Gastroesophageal sphincter (tissue), 4 donors: ENCODE measurements around the gene CPNE1. TPM values are rescaled to one million over a fixed set of nuclear protein-coding genes. Genes with fewer than 3 reads are reported as not detected.

Source experiments
- ATAC-seq: fragments of 150-250 bp; one replicate; pipeline ENCODE4 v1.9.1; 2016; ENCODE audit warnings: mild to moderate bottlenecking, moderate library complexity
- H3K27ac ChIP-seq, 4 donors: fragments of 200-600 bp; sonication (generic) in 3 of 4; 1 replicate in 3 of 4; 2 replicates in 1 of 4; pipeline ENCODE4 v1.5.1; 2016 to 2019
- H3K27me3 ChIP-seq: fragments of 200-600 bp; sonication (generic); one replicate; pipeline ENCODE4 v1.5.1; 2019
- H3K36me3 ChIP-seq, 2 donors: fragments of 200-600 bp; sonication (generic); one replicate each; pipeline ENCODE4 v1.5.1; 2019; ENCODE audit warnings: control low read depth in 1 of 2
- H3K4me1 ChIP-seq, 3 donors: fragments of 200-600 bp; sonication (generic); 1 replicate in 2 of 3; 2 replicates in 1 of 3; pipeline ENCODE4 v1.5.1; 2016 to 2019; ENCODE audit warnings: control low read depth in 2 of 3
- H3K4me3 ChIP-seq, 2 donors: fragments of 200-600 bp; sonication (generic); one replicate each; pipeline ENCODE4 v1.5.1; 2019; ENCODE audit warnings: mild to moderate bottlenecking in 1 of 2, moderate library complexity in 1 of 2
- H3K9me3 ChIP-seq, 3 donors: fragments of 200-600 bp; sonication (generic); one replicate each; pipeline ENCODE4 v1.5.1; 2017 to 2019; ENCODE audit warnings: control low read depth in 2 of 3
- CTCF ChIP-seq, 4 experiments: fragments of 200-600 bp in 2 of 4; fragments of 450-650 bp in 2 of 4; sonication (generic) in 1 of 4; IDR thresholded peaks; one replicate each; pipeline ENCODE4 v1.5.1; 2017 to 2019; ENCODE audit warnings: antibody characterized with exemption in 4 of 4, mild to moderate bottlenecking in 2 of 4, moderate library complexity in 2 of 4
- EP300 ChIP-seq: sonication (generic); formaldehyde crosslinking; IDR thresholded peaks from one replicate; pipeline ENCODE4 v1.6.1; 2017; ENCODE audit warnings: antibody characterized with exemption, mild to moderate bottlenecking
- POLR2A ChIP-seq, 2 donors: fragments of 450-650 bp; IDR thresholded peaks; one replicate each; pipeline ENCODE4 v1.6.1; 2017; ENCODE audit warnings: antibody characterized with exemption in 2 of 2, mild to moderate bottlenecking in 2 of 2, moderate library complexity in 1 of 2
- POLR2AphosphoS5 ChIP-seq: sonication (generic); formaldehyde crosslinking; IDR thresholded peaks from one replicate; pipeline ENCODE4 v1.6.1; 2017; ENCODE audit warnings: antibody characterized with exemption
- WGBS, 2 donors: methylation state at CpG; one replicate each; pipeline ENCODE4 v1.1.5; 2018; ENCODE audit warnings: low coverage in 1 of 2; 5-methylcytosine and 5-hydroxymethylcytosine counted together
- total RNA-seq, 4 donors: library from RNA; depleted of rRNA; stranded (reverse); fragments of >200 nt; gene quantifications; one replicate each; pipeline ENCODE4 v1.1.0, GENCODE V29; 2016

Gene CPNE1
- total RNA-seq, 4 donors from 2014 or later: 43.8 to 131 (median 95.2) TPM

- peak overlapping the region; percentile 34 to 70 for H3K4me3 ChIP-seq
- H3K27me3 ChIP-seq: no peaks in the 10 kb centered on the region
- no peaks in the 10 kb centered on the region for H3K9me3 ChIP-seq
- 0 to 10% methylated on average over 3 to 21 of the region's 57 CpGs for WGBS, 2 donors
- H3K4me1 ChIP-seq: peaks cover 0 to 45% (median 22%) of the 10 kb centered on the region in 3 donors
- H3K27ac ChIP-seq: peak overlapping the region in 3 of 4 donors; percentile 90 to 97 (median 94)
- peaks cover 0 to 10% of the 10 kb centered on the region in 2 donors for H3K36me3 ChIP-seq
- TF ChIP-seq CTCF (IDR thresholded peaks at IDR 0.05) (peak in 1 of 4 experiments; percentile 7), POLR2AphosphoS5 (no peak), POLR2A (IDR thresholded peaks at IDR 0.05) (peak; percentile 29 to 30)
- peak; percentile 52 for ATAC-seq
These were observed 48.0 kb downstream of the CPNE1 start for GRCh38 chr20:35616465-35617396.

DNA sequence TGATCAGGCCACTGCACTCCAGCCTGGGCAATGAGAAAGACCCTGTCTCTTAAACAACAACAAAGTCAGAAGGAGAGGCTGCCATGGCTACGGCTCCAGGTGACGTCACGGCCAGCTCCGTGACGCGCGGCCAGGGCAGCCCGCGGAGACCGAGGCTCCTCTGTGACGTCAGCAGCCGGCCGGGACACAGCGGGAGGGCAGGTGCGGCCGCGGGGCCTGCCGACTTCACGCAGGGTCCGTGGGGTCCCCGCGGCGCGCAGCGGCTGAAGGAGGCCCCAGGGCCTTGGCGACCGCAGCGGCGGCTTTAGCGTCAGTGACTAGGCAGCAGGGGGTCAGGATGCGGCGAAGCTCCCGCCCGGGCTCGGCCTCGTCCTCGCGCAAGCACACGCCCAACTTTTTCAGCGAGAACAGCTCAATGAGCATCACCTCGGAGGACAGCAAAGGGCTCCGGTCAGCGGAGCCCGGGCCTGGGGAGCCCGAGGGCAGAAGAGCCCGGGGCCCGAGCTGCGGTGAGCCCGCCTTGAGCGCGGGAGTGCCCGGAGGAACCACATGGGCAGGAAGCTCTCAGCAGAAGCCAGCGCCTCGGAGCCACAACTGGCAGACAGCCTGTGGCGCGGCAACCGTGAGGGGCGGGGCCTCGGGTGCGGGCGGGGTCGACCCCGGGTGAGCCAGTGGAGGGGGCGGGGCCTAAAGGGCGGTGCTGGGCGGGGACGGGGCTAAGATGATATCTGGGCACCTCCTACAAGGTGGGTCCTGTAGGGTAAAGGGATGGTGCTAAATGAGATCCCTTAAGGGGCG, 48.8 kb downstream of the CPNE1 start, which contains the start of gene SPAG4:
TSS of gene SPAG4 (plus strand) at position 163 of the 798 bp plus-strand sequence. CDS start at position 338, 175 bp downstream.
- H3K4me3 ChIP-seq: peak within 1 kb of the TSS; percentile 64 to 70
- WGBS, 2 donors: 0% methylated on average over 14 of the region's 68 CpGs; no CpG with 5 or more reads in 1 of the 2 donors
- H3K27ac ChIP-seq: peak within 1 kb of the TSS; percentile 90 to 97 (median 94)
- H3K27me3 ChIP-seq: no peaks in the 10 kb centered on the region
- TF ChIP-seq EP300 (no peak), CTCF (IDR thresholded peaks at IDR 0.05) (no peak), POLR2AphosphoS5 (peak; percentile 64), POLR2A (IDR thresholded peaks at IDR 0.05) (peak; percentile 64 to 77)
- H3K4me1 ChIP-seq: peaks cover 0 to 45% (median 22%) of the 10 kb centered on the region in 3 donors
- ATAC-seq: peak; percentile 92
- H3K36me3 ChIP-seq: peaks cover 0 to 2% of the 10 kb centered on the region in 2 donors
- H3K9me3 ChIP-seq: no peaks in the 10 kb centered on the region

- Histone ChIP-seq H3K4me3 (no peak overlapping the region), H3K36me3 (no peaks in the 10 kb centered on the region), H3K9me3 (no peaks in the 10 kb centered on the region), H3K27ac (no peak overlapping the region), H3K4me1 (peaks cover 0 to 9% (median 0%) of the 10 kb centered on the region in 3 donors), H3K27me3 (no peaks in the 10 kb centered on the region)
- 100% methylated on average over 2 of the region's 2 CpGs for WGBS, 2 donors
- ATAC-seq: no peak
- no peak for TF ChIP-seq POLR2A (IDR thresholded peaks at IDR 0.05)
- TF ChIP-seq CTCF (IDR thresholded peaks at IDR 0.05): no peak
- TF ChIP-seq EP300: no peak
- no peak for TF ChIP-seq POLR2AphosphoS5
These were observed 53.2 kb downstream of the CPNE1 start for GRCh38 chr20:35611482-35611881.

DNA sequence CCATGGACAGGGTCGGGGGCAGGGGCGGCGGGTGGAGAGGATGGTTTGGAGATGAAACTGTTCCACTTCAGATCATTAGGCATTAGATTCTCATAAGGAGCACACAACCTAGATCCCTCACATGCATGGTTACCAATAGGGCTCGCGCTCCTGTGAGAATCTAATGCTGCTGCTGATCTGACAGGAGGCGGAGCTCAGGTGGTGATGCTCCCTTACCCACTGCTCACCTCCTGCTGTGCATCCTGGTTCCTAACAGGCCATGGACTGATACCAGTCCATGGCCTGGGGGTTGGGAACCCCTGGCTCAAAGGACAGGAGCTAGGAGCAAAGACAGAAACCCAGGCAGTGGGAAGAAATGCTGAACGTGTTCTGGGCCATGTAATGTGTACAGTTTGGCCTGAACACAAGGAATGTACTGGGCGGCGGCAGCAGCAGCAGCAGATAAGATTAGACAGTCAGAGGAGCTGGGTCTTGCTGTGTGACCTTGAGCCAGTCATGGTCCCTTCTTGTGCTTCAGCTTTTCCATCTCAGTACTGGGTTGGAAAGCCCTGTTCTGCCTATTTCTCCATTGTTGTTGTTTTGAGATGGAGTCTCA, 53.8 kb downstream of the CPNE1 start:
- H3K27ac ChIP-seq: no peak overlapping the region
- ATAC-seq: no peak
- H3K4me1 ChIP-seq: peaks cover 0 to 6% (median 0%) of the 10 kb centered on the region in 3 donors
- H3K4me3 ChIP-seq: no peak overlapping the region
- no peaks in the 10 kb centered on the region for H3K27me3 ChIP-seq
- no peak for TF ChIP-seq CTCF (IDR thresholded peaks at IDR 0.05)
- TF ChIP-seq POLR2AphosphoS5: no peak
- TF ChIP-seq EP300: no peak
- TF ChIP-seq POLR2A (IDR thresholded peaks at IDR 0.05): no peak
- H3K9me3 ChIP-seq: no peaks in the 10 kb centered on the region
- H3K36me3 ChIP-seq: no peaks in the 10 kb centered on the region
- 85% methylated on average over 3 of the region's 9 CpGs; no CpG with 5 or more reads in 1 of the 2 donors for WGBS, 2 donors
